M059J (cell line): ENCODE data around the gene CHD1L. TPM values are rescaled to one million over a fixed set of nuclear protein-coding genes. Genes with fewer than 3 reads are reported as not detected.

ENCODE experiments used
- total RNA-seq: library from RNA; depleted of rRNA; stranded (reverse); fragments of >200 nt; shearing (Covaris generic); gene quantifications from 2 replicates; pipeline ENCODE4 v1.2.3, GENCODE V29; 2014; rRNA removed

The CHD1L gene
- total RNA-seq, 1 experiment from 2014 or later: 25.8 TPM

Other genes starting within 250 kb of the CHD1L start
- gene PRKAB2, start 70.2 kb upstream of the CHD1L start, total RNA-seq: 6.7 and 18.2 TPM in 2 replicates
- 0.54 TPM in 2 replicates for gene FMO5, start 17.3 kb upstream of the CHD1L start, total RNA-seq